Right atrium auricular region (tissue), 2 donors: ENCODE data around the gene SPATC1L. TPM values are rescaled to one million over a fixed set of nuclear protein-coding genes. Genes with fewer than 3 reads are reported as not detected.
"Not testable (repeated sequence)": the region's sequence is repeated elsewhere in the genome, so short reads cannot be mapped to it uniquely, and the experiment has no call there.

Experiments used
- DNase-seq: peaks from one replicate; pipeline ENCODE4 v3.0.0-alpha.2; 2019; ENCODE audit warnings: low spot score
- H3K27ac ChIP-seq, 2 donors: fragments of 200-600 bp; sonication (generic); 1 replicate in 1 of 2; 2 replicates in 1 of 2; pipeline ENCODE4 v1.5.1; 2016 to 2019
- H3K27me3 ChIP-seq, 2 donors: fragments of 200-600 bp; sonication (generic); one replicate each; pipeline versions ENCODE4 v1.5.1 to v1.6.0; 2017 to 2019
- H3K36me3 ChIP-seq: fragments of 200-600 bp; sonication (generic); one replicate; pipeline ENCODE4 v1.5.1; 2016
- H3K4me1 ChIP-seq, 2 donors: fragments of 200-600 bp; sonication (generic); one replicate each; pipeline versions ENCODE4 v1.5.1 to v1.6.0; 2017 to 2019
- H3K4me3 ChIP-seq, 2 donors: fragments of 200-600 bp; sonication (generic); 1 replicate in 1 of 2; 2 replicates in 1 of 2; pipeline ENCODE4 v1.5.1; 2017 to 2019; ENCODE audit warnings: mild to moderate bottlenecking in 1 of 2, moderate library complexity in 1 of 2
- H3K9me3 ChIP-seq, 2 donors: fragments of 200-600 bp; sonication (generic); one replicate each; pipeline ENCODE4 v1.5.1; 2019
- CTCF ChIP-seq, 2 donors: fragments of 200-600 bp; sonication (generic); IDR thresholded peaks; one replicate each; pipeline ENCODE4 v1.5.1; 2019; ENCODE audit warnings: antibody characterized with exemption in 2 of 2
- total RNA-seq, 2 donors: library from RNA; depleted of rRNA; stranded (reverse); fragments of >200 nt; gene quantifications; one replicate each; pipeline ENCODE4 v1.1.0, GENCODE V29; 2016

SPATC1L gene
- total RNA-seq, 2 donors from 2014 or later, result 8.7 to 12.5 TPM

- Histone ChIP-seq H3K9me3 (no peaks in the 10 kb centered on the region), H3K27ac (peak overlapping the region; percentile 86 to 90), H3K4me1 (peaks cover 0 to 53% of the 10 kb centered on the region in 2 donors), H3K4me3 (peak overlapping the region in 1 of 2 donors; percentile 88), H3K27me3 (no peaks in the 10 kb centered on the region), H3K36me3 (no peaks in the 10 kb centered on the region)
- no peak for DNase-seq
- TF ChIP-seq CTCF (IDR thresholded peaks at IDR 0.05), result no peak
These were observed 42.8 kb upstream of the SPATC1L start for GRCh38 chr21:46226920-46227599.

- H3K27ac ChIP-seq, result peak overlapping the region; percentile 86 to 90
- H3K4me1 ChIP-seq, result peaks cover 0 to 53% of the 10 kb centered on the region in 2 donors
- H3K36me3 ChIP-seq, result peaks cover 7% of the 10 kb centered on the region
- no peak overlapping the region for H3K4me3 ChIP-seq
- no peaks in the 10 kb centered on the region for H3K27me3 ChIP-seq
- no peak for DNase-seq
- no peak for TF ChIP-seq CTCF (IDR thresholded peaks at IDR 0.05)
- no peaks in the 10 kb centered on the region for H3K9me3 ChIP-seq
These were observed 41.9 kb upstream of the SPATC1L start for GRCh38 chr21:46226146-46226545.

GRCh38 chr21:46223661-46224060, 39.4 kb upstream of the SPATC1L start:
- not testable (repeated sequence) for DNase-seq, H3K27me3 ChIP-seq, H3K9me3 ChIP-seq, H3K4me3 ChIP-seq, H3K27ac ChIP-seq
- Histone ChIP-seq H3K36me3 (peaks cover 25% of the 10 kb centered on the region), H3K4me1 (peaks cover 0 to 61% of the 10 kb centered on the region in 2 donors)

GRCh38 chr21:46223217-46223616, 39.0 kb upstream of the SPATC1L start:
- H3K4me1 ChIP-seq, result peaks cover 0 to 61% of the 10 kb centered on the region in 2 donors
- DNase-seq, result peak; percentile 7
- H3K27me3 ChIP-seq, result no peaks in the 10 kb centered on the region
- no peak for TF ChIP-seq CTCF (IDR thresholded peaks at IDR 0.05)
- H3K4me3 ChIP-seq, result no peak overlapping the region
- H3K36me3 ChIP-seq, result peaks cover 25% of the 10 kb centered on the region
- no peaks in the 10 kb centered on the region for H3K9me3 ChIP-seq
- peak overlapping the region in 1 of 2 donors; percentile 69 for H3K27ac ChIP-seq

GRCh38 chr21:46222436-46223116, 38.3 kb upstream of the SPATC1L start:
- H3K36me3 ChIP-seq, result peaks cover 25% of the 10 kb centered on the region
- H3K4me3 ChIP-seq, result no peak overlapping the region
- H3K27ac ChIP-seq, result peak overlapping the region in 1 of 2 donors; percentile 69
- H3K27me3 ChIP-seq, result no peaks in the 10 kb centered on the region
- H3K4me1 ChIP-seq, result peaks cover 0 to 55% of the 10 kb centered on the region in 2 donors
- no peak for TF ChIP-seq CTCF (IDR thresholded peaks at IDR 0.05)
- DNase-seq, result peak; percentile 30
- no peaks in the 10 kb centered on the region for H3K9me3 ChIP-seq

GRCh38 chr21:46221664-46222435, 37.6 kb upstream of the SPATC1L start:
- peak; percentile 54 for DNase-seq
- Histone ChIP-seq H3K4me3 (no peak overlapping the region), H3K9me3 (no peaks in the 10 kb centered on the region), H3K36me3 (peaks cover 25% of the 10 kb centered on the region), H3K27me3 (no peaks in the 10 kb centered on the region), H3K27ac (peak overlapping the region in 1 of 2 donors; percentile 69), H3K4me1 (peaks cover 0 to 48% of the 10 kb centered on the region in 2 donors)
- TF ChIP-seq CTCF (IDR thresholded peaks at IDR 0.05), result no peak
